SJSA1 (cell line): ENCODE measurements around the gene NGLY1. TPM values are rescaled to one million over a fixed set of nuclear protein-coding genes. Genes with fewer than 3 reads are reported as not detected.

Experiments
- DNase-seq, 2 experiments: peaks; one replicate each; pipeline ENCODE4 v3.0.0-alpha.2; 2015 to 2020; ENCODE audit warnings: low spot score in 2 of 2, low read depth in 1 of 2
- H3K27ac ChIP-seq: fragments of 250-450 bp; sonication (Bioruptor Pico); 2 replicates; pipeline ENCODE4 v1.5.1; 2020; ENCODE audit warnings: mild to moderate bottlenecking, moderate library complexity
- H3K27me3 ChIP-seq: fragments of 250-450 bp; sonication (Bioruptor Pico); replicated peaks from 2 replicates; pipeline ENCODE4 v1.5.1; 2020; ENCODE audit warnings: mild to moderate bottlenecking, moderate library complexity
- H3K36me3 ChIP-seq: fragments of 250-450 bp; sonication (Bioruptor Pico); 2 replicates; pipeline ENCODE4 v1.5.1; 2020; ENCODE audit warnings: mild to moderate bottlenecking
- H3K4me1 ChIP-seq: fragments of 250-450 bp; sonication (Bioruptor Pico); replicated peaks from 2 replicates; pipeline ENCODE4 v1.6.1; 2021; ENCODE audit warnings: mild to moderate bottlenecking
- H3K4me3 ChIP-seq: fragments of 250-450 bp; sonication (Bioruptor Pico); 2 replicates; pipeline ENCODE4 v1.5.1; 2020; ENCODE audit warnings: mild to moderate bottlenecking
- H3K9me3 ChIP-seq: fragments of 250-450 bp; sonication (Bioruptor Pico); replicated peaks from 2 replicates; pipeline ENCODE4 v1.5.1; 2020; ENCODE audit warnings: mild to moderate bottlenecking
- total RNA-seq: library from RNA; depleted of rRNA; stranded (reverse); fragments of >200 nt; shearing (Covaris generic); gene quantifications from 2 replicates; pipeline ENCODE4 v1.2.3, GENCODE V29; 2014

The NGLY1 gene
- total RNA-seq, 1 experiment from 2014 or later = 24.7 TPM

DNA sequence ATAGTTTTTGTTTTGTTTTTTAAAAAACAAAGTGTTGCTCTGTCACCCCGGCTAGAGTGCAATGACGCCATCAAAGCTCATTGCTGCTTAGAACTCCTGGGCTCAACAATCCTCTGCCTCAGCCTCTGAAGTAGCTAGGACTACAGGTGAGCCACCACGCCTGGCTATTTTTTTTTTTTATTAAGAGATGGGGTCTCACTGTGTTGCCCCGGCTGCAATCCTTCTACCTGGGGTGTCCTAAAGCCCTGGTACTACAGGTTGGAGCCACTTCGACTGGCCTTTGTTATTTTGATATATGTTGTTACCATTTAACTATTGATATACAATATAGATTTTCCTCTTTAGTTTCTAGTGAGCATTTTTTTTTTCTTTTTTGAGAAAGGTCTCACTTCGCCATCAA is 2.6 kb downstream of the NGLY1 start:
- no peak overlapping the region for H3K4me3 ChIP-seq
- no peak for DNase-seq
- no peaks in the 10 kb centered on the region; the same call in 1 of the 2 replicates for H3K27me3 ChIP-seq
- no peaks in the 10 kb centered on the region for H3K9me3 ChIP-seq
- peaks cover 12% of the 10 kb centered on the region for H3K4me1 ChIP-seq
- no peak overlapping the region for H3K27ac ChIP-seq
- H3K36me3 ChIP-seq = peaks cover 17% of the 10 kb centered on the region

DNA sequence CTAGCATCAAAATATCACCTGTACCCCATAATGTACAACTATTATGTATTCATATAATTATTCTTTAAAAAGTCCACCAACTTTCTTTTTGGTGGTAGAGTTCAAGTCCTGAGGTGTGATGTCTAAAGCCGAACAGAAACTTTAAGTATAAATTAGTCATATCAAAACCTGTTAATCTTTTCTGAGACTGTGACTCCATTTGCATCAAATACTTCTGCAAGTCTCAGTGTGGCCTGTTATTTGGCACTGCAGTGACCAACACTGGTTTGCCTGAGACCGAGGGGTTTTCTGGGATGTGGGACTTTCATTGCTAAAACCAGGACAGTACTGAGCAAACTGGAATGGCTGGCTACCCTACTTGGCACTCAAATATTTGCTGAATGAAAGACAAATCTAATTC is 7.3 kb downstream of the NGLY1 start:
- Histone ChIP-seq H3K36me3 (peaks cover 35% of the 10 kb centered on the region), H3K4me1 (no peaks in the 10 kb centered on the region), H3K27ac (no peak overlapping the region), H3K27me3 (no peaks in the 10 kb centered on the region), H3K4me3 (no peak overlapping the region), H3K9me3 (no peaks in the 10 kb centered on the region)
- no peak for DNase-seq

DNA sequence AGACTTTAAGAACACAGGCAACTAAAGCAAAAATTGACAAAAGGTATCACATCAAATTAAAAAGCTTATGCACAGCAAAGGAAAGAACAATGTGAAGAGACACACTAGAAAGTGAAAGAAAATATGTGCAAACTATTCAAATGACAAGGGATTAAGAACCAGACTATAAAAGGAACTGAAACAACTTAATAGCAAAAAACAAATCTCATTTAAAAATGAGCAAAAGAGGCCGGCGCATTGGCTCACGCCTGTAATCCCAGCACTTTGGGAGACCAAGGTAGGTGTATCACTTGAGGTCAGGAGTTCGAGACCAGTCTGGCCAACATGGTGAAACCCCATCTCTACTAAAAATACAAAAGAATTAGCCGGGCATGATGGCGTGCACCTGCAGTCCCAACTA is 14.4 kb downstream of the NGLY1 start:
- no peak for DNase-seq
- no peak overlapping the region for H3K27ac ChIP-seq
- no peaks in the 10 kb centered on the region for H3K9me3 ChIP-seq
- no peaks in the 10 kb centered on the region for H3K4me1 ChIP-seq
- peaks cover 2% of the 10 kb centered on the region for H3K36me3 ChIP-seq
- H3K4me3 ChIP-seq = no peak overlapping the region
- no peaks in the 10 kb centered on the region for H3K27me3 ChIP-seq

DNA sequence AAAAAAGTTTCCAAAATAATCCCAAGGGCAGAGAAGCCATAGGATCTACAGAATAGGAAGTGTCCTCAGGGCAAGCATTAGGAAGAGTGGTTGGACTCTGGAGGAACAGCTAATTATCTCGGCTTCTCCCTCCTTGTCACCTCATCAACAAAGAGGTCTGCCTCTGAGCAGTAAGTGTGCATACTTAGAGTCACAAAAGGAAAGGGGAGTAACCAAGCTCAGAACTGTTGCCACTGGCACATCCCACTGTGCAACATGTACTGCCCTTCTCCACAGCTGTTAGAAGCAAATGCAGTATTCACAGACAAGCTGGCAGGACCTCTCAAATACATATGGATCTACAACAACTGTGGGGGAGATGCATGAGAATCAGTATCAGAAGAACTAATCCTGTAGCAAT is 31.5 kb downstream of the NGLY1 start:
- H3K9me3 ChIP-seq = no peaks in the 10 kb centered on the region
- no peaks in the 10 kb centered on the region for H3K4me1 ChIP-seq
- H3K36me3 ChIP-seq = peaks cover 21% of the 10 kb centered on the region; the same call in 1 of the 2 replicates
- H3K27ac ChIP-seq = no peak overlapping the region
- H3K27me3 ChIP-seq = no peaks in the 10 kb centered on the region
- no peak for DNase-seq
- H3K4me3 ChIP-seq = no peak overlapping the region

DNA sequence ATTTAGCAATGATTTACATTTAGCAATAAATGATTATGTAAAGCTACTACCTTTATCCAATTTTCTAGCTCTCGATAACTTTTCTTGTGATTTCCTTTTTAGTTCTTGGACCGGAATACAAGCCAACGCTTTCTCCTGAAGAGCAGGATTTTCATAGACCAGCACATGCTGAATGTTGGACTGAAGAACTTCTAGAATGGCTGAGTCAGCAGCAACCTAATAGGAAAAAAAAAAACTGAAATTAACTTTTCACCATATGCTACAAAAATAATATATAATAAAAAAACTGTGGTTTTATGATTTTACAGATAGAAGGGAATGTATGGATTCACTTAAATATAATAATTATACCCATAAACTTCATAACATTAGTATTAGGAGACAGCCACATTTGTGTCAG is 32.2 kb downstream of the NGLY1 start:
- Histone ChIP-seq H3K27me3 (no peaks in the 10 kb centered on the region), H3K36me3 (peaks cover 19% of the 10 kb centered on the region; the same call in 1 of the 2 replicates), H3K27ac (no peak overlapping the region)

DNA sequence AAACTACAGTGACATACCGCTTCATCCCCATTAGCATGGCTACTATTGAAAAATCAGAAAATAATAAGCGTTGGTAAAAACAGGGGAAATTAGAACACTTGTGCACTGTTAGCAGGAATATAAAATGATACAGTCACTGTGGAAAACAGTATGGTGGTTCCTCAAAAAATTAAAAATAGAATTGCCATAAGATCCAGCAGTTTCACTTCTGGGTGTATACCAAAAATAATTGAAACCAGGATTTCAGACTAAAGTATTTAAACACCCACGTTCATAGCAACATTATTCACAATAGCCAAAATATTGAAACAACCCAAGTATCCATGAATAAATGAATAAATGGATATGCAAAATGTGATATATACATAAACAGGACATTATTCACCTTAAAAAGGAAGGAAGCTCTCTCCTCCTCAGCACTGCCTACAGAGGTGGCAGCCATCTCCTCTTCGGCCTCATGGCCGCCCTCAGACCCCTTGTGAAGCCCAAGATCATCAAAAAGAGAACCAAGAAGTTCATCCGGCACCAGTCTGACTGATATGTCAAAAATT is 34.1 kb downstream of the NGLY1 start:
- H3K9me3 ChIP-seq = no peaks in the 10 kb centered on the region
- H3K36me3 ChIP-seq = peaks cover 17% of the 10 kb centered on the region; the same call in 1 of the 2 replicates
- no peak for DNase-seq
- H3K27me3 ChIP-seq = no peaks in the 10 kb centered on the region
- H3K4me1 ChIP-seq = no peaks in the 10 kb centered on the region
- no peak overlapping the region for H3K27ac ChIP-seq
- H3K4me3 ChIP-seq = no peak overlapping the region

More for the DNA sequence above, 32.2 kb downstream of the NGLY1 start:
- H3K9me3 ChIP-seq = no peaks in the 10 kb centered on the region
- H3K4me3 ChIP-seq = no peak overlapping the region
- no peak for DNase-seq
- H3K4me1 ChIP-seq = no peaks in the 10 kb centered on the region

DNA sequence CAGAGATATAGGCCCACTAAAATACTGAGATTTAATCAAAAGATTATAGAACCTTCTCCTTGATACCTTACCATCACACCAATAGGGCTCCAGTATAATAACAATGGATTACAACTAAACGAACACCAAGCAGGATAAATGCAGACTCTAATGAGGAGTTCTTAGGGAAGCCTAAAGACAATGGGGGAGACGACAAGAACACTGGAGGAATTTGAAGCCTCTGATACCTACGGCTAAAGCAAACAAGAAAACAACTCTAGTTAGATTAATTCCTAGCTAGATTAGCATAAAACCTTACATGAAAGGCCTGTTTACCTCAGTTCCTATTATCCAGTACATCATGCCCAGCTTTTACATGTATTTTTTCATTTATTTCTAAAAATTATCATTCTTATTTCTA is 35.1 kb downstream of the NGLY1 start:
- Histone ChIP-seq H3K27ac (no peak overlapping the region), H3K4me3 (no peak overlapping the region), H3K36me3 (peaks cover 16% of the 10 kb centered on the region; the same call in 1 of the 2 replicates), H3K27me3 (no peaks in the 10 kb centered on the region), H3K9me3 (no peaks in the 10 kb centered on the region), H3K4me1 (no peaks in the 10 kb centered on the region)
- no peak for DNase-seq

DNA sequence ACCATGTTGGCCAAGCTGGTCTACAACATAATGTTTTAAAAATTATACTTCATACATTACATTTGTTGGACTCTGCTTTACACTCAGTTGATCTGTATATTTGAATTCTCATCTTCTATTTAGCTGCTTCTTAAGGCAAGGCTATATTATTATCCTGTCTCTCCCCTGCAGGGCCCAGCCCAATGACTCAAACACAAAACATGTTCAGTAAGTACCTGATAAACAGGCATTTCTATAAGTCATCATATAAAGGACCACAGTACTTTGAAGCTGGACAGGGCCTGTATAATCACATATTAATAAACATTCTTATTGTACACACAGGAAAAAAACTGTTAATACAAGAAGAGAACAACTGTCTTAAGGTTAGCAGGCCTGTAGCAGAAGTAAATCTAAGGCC is 36.2 kb downstream of the NGLY1 start:
- no peak overlapping the region for H3K27ac ChIP-seq
- no peaks in the 10 kb centered on the region for H3K9me3 ChIP-seq
- H3K4me1 ChIP-seq = no peaks in the 10 kb centered on the region
- H3K27me3 ChIP-seq = no peaks in the 10 kb centered on the region
- DNase-seq = no peak
- H3K4me3 ChIP-seq = no peak overlapping the region
- peaks cover 16% of the 10 kb centered on the region; the same call in 1 of the 2 replicates for H3K36me3 ChIP-seq

DNA sequence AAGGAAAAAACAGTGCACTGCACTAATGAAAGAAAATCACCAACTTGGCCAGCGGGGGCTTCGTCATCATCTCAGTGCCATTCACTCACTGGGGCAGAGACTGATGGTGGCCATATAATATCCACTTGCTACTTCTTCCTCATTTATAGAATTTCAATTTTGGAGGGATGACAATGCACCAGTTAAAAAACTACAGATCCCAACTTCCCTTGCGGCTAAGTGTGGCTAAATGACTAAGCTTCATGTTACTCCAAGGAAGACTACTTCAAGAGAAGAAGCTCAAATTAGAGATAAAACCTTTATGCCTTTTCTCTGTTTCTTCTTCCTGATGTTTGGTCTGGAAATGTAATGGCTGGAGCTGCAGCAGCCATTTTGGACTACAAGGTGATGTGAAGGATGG is 38.8 kb downstream of the NGLY1 start:
- no peak overlapping the region for H3K27ac ChIP-seq
- H3K27me3 ChIP-seq = no peaks in the 10 kb centered on the region
- H3K4me1 ChIP-seq = no peaks in the 10 kb centered on the region
- H3K4me3 ChIP-seq = no peak overlapping the region
- peaks cover 5% of the 10 kb centered on the region; the same call in 1 of the 2 replicates for H3K36me3 ChIP-seq
- no peak for DNase-seq
- H3K9me3 ChIP-seq = no peaks in the 10 kb centered on the region

DNA sequence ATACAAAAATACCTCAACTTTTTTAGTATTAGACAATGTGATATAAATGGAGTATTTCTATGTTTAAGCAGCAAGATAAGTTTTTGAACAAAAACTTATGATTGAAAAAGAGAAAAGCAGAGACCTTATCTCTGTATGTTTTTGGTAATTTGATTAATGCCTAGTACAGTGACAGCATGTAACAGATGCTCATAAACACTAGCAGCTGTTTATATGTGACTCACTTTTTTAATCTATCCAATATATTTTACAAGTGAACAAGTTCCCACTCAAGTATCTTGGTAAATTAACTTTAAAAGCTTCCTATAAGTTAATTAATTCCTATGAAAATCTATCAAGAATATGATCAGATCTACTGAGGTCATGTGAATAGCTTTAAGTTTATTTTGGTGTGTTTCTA is 55.1 kb downstream of the NGLY1 start:
- Histone ChIP-seq H3K4me1 (no peaks in the 10 kb centered on the region), H3K9me3 (no peaks in the 10 kb centered on the region), H3K36me3 (peaks cover 22% of the 10 kb centered on the region), H3K27ac (no peak overlapping the region), H3K4me3 (no peak overlapping the region), H3K27me3 (no peaks in the 10 kb centered on the region)
- no peak for DNase-seq

DNA sequence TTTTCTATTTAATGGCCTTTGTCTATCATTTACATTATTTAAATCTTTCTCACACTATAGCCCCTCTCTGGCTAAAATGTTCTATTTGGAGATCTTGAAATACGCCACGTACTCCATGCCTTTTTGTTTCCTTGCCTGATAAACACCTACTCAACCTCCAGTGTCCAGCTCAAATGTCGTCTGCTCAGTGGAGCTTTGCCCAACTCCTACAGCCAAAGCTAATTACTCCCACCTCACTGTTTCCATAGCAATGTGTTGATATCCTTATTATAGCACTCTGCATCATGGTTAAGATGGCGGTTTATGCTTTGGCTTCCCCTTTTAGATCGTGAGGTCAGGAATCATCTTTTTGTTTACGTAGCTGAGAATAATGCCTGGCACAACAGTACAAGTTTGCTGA is 55.9 kb downstream of the NGLY1 start:
- Histone ChIP-seq H3K4me3 (no peak overlapping the region), H3K9me3 (no peaks in the 10 kb centered on the region), H3K27me3 (no peaks in the 10 kb centered on the region), H3K27ac (no peak overlapping the region), H3K4me1 (no peaks in the 10 kb centered on the region), H3K36me3 (peaks cover 19% of the 10 kb centered on the region)
- DNase-seq = no peak

DNA sequence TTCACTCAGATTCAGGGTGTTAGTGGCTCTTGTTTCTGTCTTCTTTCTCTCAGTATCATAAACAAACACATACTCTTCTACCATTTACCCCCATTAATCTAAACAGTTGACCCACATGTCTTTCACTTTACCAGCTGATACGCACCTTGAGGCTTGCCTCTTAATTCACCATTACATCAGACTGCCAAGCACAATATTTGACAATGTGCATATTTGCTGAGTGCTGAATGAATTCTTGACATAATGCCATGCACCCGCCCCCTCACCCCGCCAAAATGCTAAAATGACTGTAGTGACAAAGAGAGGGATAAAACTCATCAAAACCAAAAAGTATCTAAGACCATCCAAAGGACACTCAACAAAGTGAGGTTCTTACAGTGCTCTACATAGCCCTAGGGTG is 57.4 kb downstream of the NGLY1 start:
- no peaks in the 10 kb centered on the region for H3K9me3 ChIP-seq
- no peak for DNase-seq
- H3K27me3 ChIP-seq = no peaks in the 10 kb centered on the region

DNA sequence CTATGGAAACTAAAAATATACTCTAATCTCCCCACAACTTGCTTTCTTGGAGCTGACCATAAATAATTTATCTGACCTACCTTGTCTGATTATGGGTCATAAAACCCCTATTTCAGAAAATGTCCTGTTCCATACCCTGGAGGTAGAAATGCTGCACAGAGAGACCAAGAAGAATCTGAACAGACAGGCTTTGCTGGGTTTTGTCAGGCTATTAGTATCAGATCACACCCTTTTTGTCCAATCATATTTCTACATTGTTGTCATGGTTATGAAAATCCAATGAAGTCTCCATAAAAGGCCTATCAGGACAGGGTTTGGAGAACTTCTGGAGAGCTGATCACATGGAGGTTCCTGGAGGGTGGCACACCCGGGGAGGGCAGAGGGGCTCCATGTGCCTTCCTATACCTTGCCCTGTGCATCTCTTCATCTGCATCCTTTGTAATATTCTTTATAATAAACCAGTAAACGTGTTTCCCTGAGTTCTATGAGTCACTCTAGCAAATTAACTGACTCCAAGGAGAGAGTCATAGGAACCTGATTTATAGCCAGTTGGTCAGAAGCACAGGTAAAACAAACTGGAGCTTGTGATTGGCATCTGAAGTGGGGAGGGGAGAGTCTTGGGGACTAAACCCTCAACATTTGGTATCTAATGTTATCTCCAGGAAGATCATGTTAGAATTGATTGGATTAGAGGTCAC is 58.1 kb downstream of the NGLY1 start:
- H3K4me1 ChIP-seq = no peaks in the 10 kb centered on the region

More for the DNA sequence above, 57.4 kb downstream of the NGLY1 start:
- Histone ChIP-seq H3K4me1 (no peaks in the 10 kb centered on the region), H3K27ac (no peak overlapping the region), H3K36me3 (peaks cover 13% of the 10 kb centered on the region), H3K4me3 (no peak overlapping the region)

DNA sequence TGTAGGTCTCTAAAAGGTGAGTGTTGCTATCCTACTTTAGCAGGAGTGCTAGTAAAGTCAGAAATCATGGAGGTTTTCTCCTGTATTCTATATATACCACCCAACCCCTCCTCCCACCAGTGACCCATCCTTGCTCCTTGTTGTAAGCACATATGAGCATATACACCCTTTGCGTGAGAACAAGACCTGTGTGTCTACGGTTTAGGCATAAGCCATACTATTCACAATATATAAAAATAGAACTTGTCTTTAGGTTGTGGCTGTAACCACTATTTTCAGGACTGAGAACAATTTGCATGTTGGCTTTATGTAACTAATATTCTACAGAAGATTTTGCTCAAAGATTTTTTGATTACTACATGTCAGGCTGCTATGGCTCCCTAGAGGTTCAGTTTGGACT is 59.4 kb downstream of the NGLY1 start:
- H3K9me3 ChIP-seq = no peaks in the 10 kb centered on the region
- H3K27ac ChIP-seq = no peak overlapping the region
- H3K4me1 ChIP-seq = no peaks in the 10 kb centered on the region
- peaks cover 13% of the 10 kb centered on the region for H3K36me3 ChIP-seq
- H3K27me3 ChIP-seq = no peaks in the 10 kb centered on the region
- no peak overlapping the region for H3K4me3 ChIP-seq
- DNase-seq = no peak

More for the DNA sequence above, 58.1 kb downstream of the NGLY1 start:
- Histone ChIP-seq H3K4me3 (no peak overlapping the region), H3K36me3 (peaks cover 13% of the 10 kb centered on the region), H3K27ac (no peak overlapping the region), H3K9me3 (no peaks in the 10 kb centered on the region), H3K27me3 (no peaks in the 10 kb centered on the region)
- no peak for DNase-seq
